ENCODE measurements around the gene MTMR12.

DNA sequence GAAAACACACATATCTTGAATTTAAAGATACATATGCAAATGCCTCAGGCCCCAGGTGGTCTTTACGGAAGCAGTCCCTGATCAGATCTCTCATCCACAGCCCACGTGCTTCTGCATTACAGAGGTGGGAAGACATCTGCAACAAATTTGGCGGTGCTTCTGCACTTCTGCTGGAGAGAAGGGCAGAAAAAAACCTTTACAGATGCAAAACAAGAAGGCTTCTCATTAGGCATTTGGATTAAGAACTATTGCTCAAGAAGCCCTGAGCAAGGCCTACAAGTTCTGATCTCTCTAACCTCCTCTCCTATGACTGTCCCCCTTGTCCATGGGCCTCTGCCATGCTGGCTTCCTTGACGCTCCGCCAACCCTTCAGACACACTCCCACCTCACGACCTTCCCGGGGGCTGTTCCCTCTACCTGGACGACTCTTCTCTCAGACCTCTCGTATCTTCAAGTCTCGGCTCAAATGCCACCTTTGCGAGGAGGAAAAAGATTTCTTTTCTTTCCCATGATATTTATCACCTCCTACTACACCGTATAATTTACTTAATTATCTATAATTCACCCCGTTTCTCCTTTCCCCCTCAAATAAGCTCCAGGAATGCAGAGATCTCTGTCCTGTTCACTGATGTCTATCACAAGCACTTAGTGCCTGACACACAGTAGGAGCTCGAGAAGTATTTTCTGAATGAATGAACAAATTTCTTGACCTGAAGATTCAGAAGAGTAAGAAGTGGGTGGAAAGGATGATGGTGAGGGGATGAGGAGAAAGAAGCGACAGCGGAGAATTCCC, 1.1 kb downstream of the MTMR12 start:
- TF ChIP-seq EZH2 (IDR thresholded peaks at IDR 0.05; ENCODE audit: low read length) (no peak), CTCF (optimal IDR thresholded peaks at IDR 0.05 in 1 of 3, IDR thresholded peaks at IDR 0.05 in 1 of 3, conservative IDR thresholded peaks at IDR 0.05 in 1 of 3; ENCODE audit: extremely low read depth in 1 of 3, insufficient read depth in 2 of 3, low read length in 3 of 3) (no peak)
